Kidney (tissue), 14 donors: ENCODE results near the gene TNFAIP3. TPM values are rescaled to one million over a fixed set of nuclear protein-coding genes. Genes with fewer than 3 reads are reported as not detected.

Source experiments
- DNase-seq, 5 donors: peaks; one replicate each; pipeline ENCODE4 v3.0.0-alpha.2; 2013 to 2020
- FAIRE-seq: peaks from 2 replicates; lab custom pipeline; 2012; peaks lifted over from hg19 to GRCh38; lab: Jason Lieb, UNC
- H3K27ac ChIP-seq, 2 donors: one replicate each; pipeline ENCODE4 v1.7.0; 2013; ENCODE audit warnings: low read depth in 2 of 2, low read length in 2 of 2, inconsistent platforms in 1 of 2
- H3K27me3 ChIP-seq: one replicate; pipeline ENCODE4 v1.7.1; 2013; ENCODE audit warnings: low read length, inconsistent platforms; ENCODE audit not compliant: control insufficient read depth, insufficient read depth
- H3K36me3 ChIP-seq, 3 donors: one replicate each; pipeline versions ENCODE4 v1.7.0 to v1.7.1; 2013; ENCODE audit warnings: low read length in 3 of 3, control low read depth in 1 of 3, inconsistent platforms in 1 of 3; ENCODE audit not compliant: insufficient read depth in 3 of 3, control insufficient read depth in 2 of 3
- H3K4me1 ChIP-seq, 3 donors: one replicate each; pipeline versions ENCODE4 v1.7.0 to v1.7.1; 2013; ENCODE audit warnings: low read length in 3 of 3, inconsistent platforms in 1 of 3, low read depth in 1 of 3; ENCODE audit not compliant: control insufficient read depth in 2 of 3, insufficient read depth in 2 of 3
- H3K4me3 ChIP-seq, 3 donors: one replicate each; pipeline versions ENCODE4 v1.7.0 to v1.8.1; 2013; ENCODE audit warnings: low read length in 3 of 3, control low read depth in 1 of 3, inconsistent platforms in 1 of 3
- H3K9ac ChIP-seq, 3 donors: one replicate each; pipeline versions ENCODE4 v1.7.0 to v1.7.1; 2013; ENCODE audit warnings: low read length in 3 of 3, control low read depth in 1 of 3, inconsistent platforms in 1 of 3
- H3K9me3 ChIP-seq, 3 donors: one replicate each; pipeline versions ENCODE4 v1.7.0 to v1.7.1; 2013; ENCODE audit warnings: low read length in 3 of 3, control low read depth in 1 of 3, inconsistent platforms in 1 of 3; ENCODE audit not compliant: control insufficient read depth in 2 of 3, insufficient read depth in 1 of 3
- CTCF ChIP-seq: IDR thresholded peaks from 3 replicates; pipeline ENCODE4 v1.5.1; 2012; ENCODE audit warnings: mild to moderate bottlenecking, moderate library complexity, borderline replicate concordance; ENCODE audit not compliant: insufficient read depth; ENCODE audit errors: extremely low read depth
- intact Hi-C: fragments of 100-400 bp; cut with DNase I; formaldehyde crosslinking; loops from one replicate; pipeline ENCODE4 v1.11.1; 2022
- polyA plus RNA-seq: library from polyadenylated mRNA; stranded (reverse); fragments of 350-450 nt; fragmentation: Illumina TruSeq; extraction: RNeasy Lipid Tissue Mini Kit (QIAGEN cat#74804); gene quantifications from one replicate; pipeline ENCODE4 v1.2.3, GENCODE V29; 2014; ENCODE audit warnings: low read depth, low replicate concordance; ENCODE audit not compliant: insufficient read depth
- total RNA-seq: library from RNA; stranded (reverse); fragmentation: NEBNext Ultra II Directional; extraction: Animal tissue kit (Norgen Biotek cat#: 25700); gene quantifications from one replicate; pipeline ENCODE4 v1.2.1, GENCODE V29; 2021
- donor health status: control.
- donor health status: control.
- donor health status: control.
- donor health status: control.
- donor health status: control.
- donor health status: DM: yes; HTN: yes; CAD: no.
- donor health status: Normal renal cell carcinoma (clear cell type).

TNFAIP3 gene
- total and polyA plus RNA-seq, 2 donors from 2014 or later, result 2.8 to 52.6 TPM

- Histone ChIP-seq H3K4me1 (no peaks in the 10 kb centered on the region), H3K27me3 (no peaks in the 10 kb centered on the region), H3K9ac (no peak overlapping the region), H3K36me3 (no peaks in the 10 kb centered on the region), H3K9me3 (peaks cover 0 to 3% (median 0%) of the 10 kb centered on the region in 3 donors), H3K4me3 (no peak overlapping the region), H3K27ac (no peak overlapping the region)
- intact Hi-C loops, result no loop called here
- FAIRE-seq (no peak), DNase-seq (no peak)
- no peak for TF ChIP-seq CTCF
Measured at GRCh38 chr6:137931849-137932465, 64.9 kb downstream of the TNFAIP3 start.

Other genes starting within 250 kb of the TNFAIP3 start
- gene PERP, start 240.2 kb downstream of the TNFAIP3 start, total RNA-seq, result 48.1 TPM
- gene PERP, start 240.2 kb downstream of the TNFAIP3 start, polyA plus RNA-seq, result 24.8 TPM